GM12873 (cell line): ENCODE results near the gene SH3BP1.

Experiments
- CTCF ChIP-seq: IDR thresholded peaks from 2 replicates; pipeline ENCODE4 v1.5.1; 2012; ENCODE audit warnings: low read depth, mild to moderate bottlenecking, moderate library complexity, low read length, control low read depth; ENCODE audit not compliant: insufficient read depth; ENCODE audit errors: missing control alignments

Gene SH3BP1

GRCh38 chr22:37623075-37624016 is 16.1 kb upstream of the SH3BP1 start:
- TF ChIP-seq CTCF: peak; percentile 75

GRCh38 chr22:37624017-37624365 is 15.5 kb upstream of the SH3BP1 start:
- no peak for TF ChIP-seq CTCF

- TF ChIP-seq CTCF: no peak
These were observed 14.6 kb upstream of the SH3BP1 start for GRCh38 chr22:37624876-37625275.

- no peak for TF ChIP-seq CTCF
These were observed 13.7 kb upstream of the SH3BP1 start for GRCh38 chr22:37625737-37626136.

- TF ChIP-seq CTCF: no peak
These were observed 13.3 kb upstream of the SH3BP1 start for GRCh38 chr22:37626144-37626543.

GRCh38 chr22:37626556-37627075 is 12.9 kb upstream of the SH3BP1 start:
- TF ChIP-seq CTCF: no peak

- no peak for TF ChIP-seq CTCF
These were observed 12.3 kb upstream of the SH3BP1 start for GRCh38 chr22:37627121-37627520.
